ENCODE data around the gene SLC29A3. TPM values are rescaled to one million over a fixed set of nuclear protein-coding genes. Genes with fewer than 3 reads are reported as not detected.

The SLC29A3 gene
- total RNA-seq, 2 donors from 2014 or later: 1.8 to 2.9 TPM

DNA sequence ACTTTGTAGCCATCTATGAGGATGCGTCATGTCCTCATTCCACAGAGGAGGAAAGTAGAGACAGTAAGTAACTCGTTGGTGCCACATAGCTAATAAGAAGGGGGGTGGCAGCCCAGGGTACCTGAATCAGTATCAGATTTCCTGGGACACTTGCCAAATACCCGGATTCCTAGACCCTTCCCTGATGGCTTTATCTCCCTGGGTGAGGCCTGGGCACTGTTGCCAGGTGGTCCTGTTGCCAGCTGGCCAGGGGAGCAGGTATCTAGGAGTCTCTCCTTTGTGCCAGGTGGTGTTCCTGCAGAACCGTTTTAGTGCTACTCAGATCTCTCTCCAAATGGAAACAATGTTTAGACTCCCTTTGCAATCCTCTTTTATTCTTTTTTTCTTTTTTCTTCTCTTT, 12.7 kb downstream of the SLC29A3 start:
- no peaks in the 10 kb centered on the region for H3K36me3 ChIP-seq
- no peaks in the 10 kb centered on the region for H3K27me3 ChIP-seq
- H3K4me1 ChIP-seq: no peaks in the 10 kb centered on the region

GRCh38 chr10:71332466-71332865, 13.4 kb downstream of the SLC29A3 start:
- no peak overlapping the region for H3K4me3 ChIP-seq
- no peaks in the 10 kb centered on the region for H3K36me3 ChIP-seq
- DNase-seq (ENCODE audit: low spot score): no peak
- no peaks in the 10 kb centered on the region for H3K9me3 ChIP-seq
- no peak for TF ChIP-seq CTCF (IDR thresholded peaks at IDR 0.05)
- no peaks in the 10 kb centered on the region for H3K4me1 ChIP-seq
- no peak overlapping the region for H3K27ac ChIP-seq
- H3K27me3 ChIP-seq: no peaks in the 10 kb centered on the region

More for the DNA sequence above, 12.7 kb downstream of the SLC29A3 start:
- Histone ChIP-seq H3K4me3 (no peak overlapping the region), H3K27ac (no peak overlapping the region), H3K9me3 (no peaks in the 10 kb centered on the region)
- no peak for TF ChIP-seq CTCF (IDR thresholded peaks at IDR 0.05)
- no peak for DNase-seq (ENCODE audit: low spot score)

GRCh38 chr10:71333129-71333887, 14.2 kb downstream of the SLC29A3 start:
- Histone ChIP-seq H3K27ac (no peak overlapping the region), H3K4me1 (no peaks in the 10 kb centered on the region), H3K27me3 (no peaks in the 10 kb centered on the region), H3K9me3 (no peaks in the 10 kb centered on the region), H3K36me3 (no peaks in the 10 kb centered on the region), H3K4me3 (no peak overlapping the region)
- no peak for TF ChIP-seq CTCF (IDR thresholded peaks at IDR 0.05)
- no peak for DNase-seq (ENCODE audit: low spot score)

GRCh38 chr10:71334221-71334791, 15.2 kb downstream of the SLC29A3 start:
- Histone ChIP-seq H3K4me3 (no peak overlapping the region), H3K9me3 (no peaks in the 10 kb centered on the region), H3K4me1 (no peaks in the 10 kb centered on the region), H3K27me3 (no peaks in the 10 kb centered on the region), H3K27ac (no peak overlapping the region), H3K36me3 (no peaks in the 10 kb centered on the region)
- no peak for TF ChIP-seq CTCF (IDR thresholded peaks at IDR 0.05)
- no peak for DNase-seq (ENCODE audit: low spot score)

GRCh38 chr10:71335173-71335708, 16.2 kb downstream of the SLC29A3 start:
- no peak overlapping the region for H3K4me3 ChIP-seq
- no peaks in the 10 kb centered on the region for H3K9me3 ChIP-seq
- no peak overlapping the region for H3K27ac ChIP-seq
- H3K36me3 ChIP-seq: no peaks in the 10 kb centered on the region
- DNase-seq (ENCODE audit: low spot score): no peak
- H3K27me3 ChIP-seq: no peaks in the 10 kb centered on the region
- no peaks in the 10 kb centered on the region for H3K4me1 ChIP-seq
- no peak for TF ChIP-seq CTCF (IDR thresholded peaks at IDR 0.05)
